ENCODE measurements around the gene HACD2. TPM values are rescaled to one million over a fixed set of nuclear protein-coding genes. Genes with fewer than 3 reads are reported as not detected.

The HACD2 gene
- total RNA-seq, 1 donor from 2014 or later = 13.9 TPM

DNA sequence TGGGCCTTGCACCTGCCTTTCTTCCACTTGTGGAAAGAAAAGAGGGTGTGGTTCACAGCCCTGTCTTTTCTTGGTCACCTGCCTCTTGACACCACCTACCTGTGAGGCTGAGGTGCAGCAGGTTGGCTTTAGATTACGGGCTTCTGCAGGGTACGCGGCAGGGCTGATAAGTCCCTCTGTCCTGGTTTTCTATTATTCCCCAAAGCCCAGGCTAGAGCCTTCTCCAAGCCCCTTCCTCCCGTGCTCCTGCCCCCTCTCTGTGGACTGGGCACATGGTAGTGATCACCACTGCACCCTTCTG, 44.8 kb upstream of the HACD2 start:
- Mint-ChIP-seq H3K27me3 (ENCODE audit: unreplicated experiment) (peaks cover 7% of the 10 kb centered on the region), H3K9me3 (ENCODE audit: unreplicated experiment) (no peaks in the 10 kb centered on the region), H3K4me1 (ENCODE audit: unreplicated experiment) (peaks cover 27% of the 10 kb centered on the region), H3K36me3 (ENCODE audit: low read depth, unreplicated experiment) (peaks cover 20% of the 10 kb centered on the region), H3K4me3 (ENCODE audit: unreplicated experiment) (no peak overlapping the region), H3K27ac (ENCODE audit: unreplicated experiment) (no peak overlapping the region)
- no peak for DNase-seq (ENCODE audit: low spot score)
- no peak for TF ChIP-seq CTCF (IDR thresholded peaks at IDR 0.05; ENCODE audit: unreplicated experiment)

DNA sequence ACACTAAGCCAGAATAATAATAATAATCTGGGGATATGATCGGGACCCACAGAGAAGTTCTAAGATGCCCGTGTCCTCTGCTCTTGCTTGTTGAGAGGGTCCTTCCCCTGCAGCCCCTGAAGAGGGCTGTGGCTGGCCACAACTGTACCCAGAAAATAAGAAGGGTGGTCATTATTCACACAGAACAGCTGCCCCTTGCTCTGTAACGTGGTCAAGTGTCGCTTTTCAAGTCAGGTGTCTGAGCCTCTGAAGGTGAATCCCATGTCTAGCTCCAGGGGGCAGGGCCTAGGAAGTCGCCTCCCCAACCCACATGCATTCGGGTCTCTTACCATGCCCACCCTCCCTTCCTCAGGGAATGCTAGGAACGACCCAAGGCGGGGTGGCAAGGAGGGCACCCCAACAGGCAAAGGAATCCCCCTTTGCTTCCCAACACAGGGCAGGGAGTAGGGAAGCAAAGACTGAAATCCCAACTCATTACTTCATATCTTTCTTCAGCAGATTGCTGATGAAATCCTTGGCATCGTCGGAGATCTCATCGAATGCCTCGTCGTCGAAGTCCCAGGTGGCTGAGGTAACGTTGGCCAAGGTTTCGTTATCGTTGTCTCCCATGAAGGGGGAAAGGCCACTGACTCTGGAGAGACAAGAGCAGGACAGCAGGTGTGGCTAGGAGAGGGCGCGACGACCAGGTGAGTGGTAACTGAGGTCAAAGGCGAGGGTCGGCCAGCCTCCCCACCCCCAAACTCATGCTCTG, 44.3 kb upstream of the HACD2 start:
- TF ChIP-seq CTCF (IDR thresholded peaks at IDR 0.05; ENCODE audit: unreplicated experiment) = no peak
- Mint-ChIP-seq H3K4me3 (ENCODE audit: unreplicated experiment) (no peak overlapping the region), H3K4me1 (ENCODE audit: unreplicated experiment) (peaks cover 27% of the 10 kb centered on the region), H3K36me3 (ENCODE audit: low read depth, unreplicated experiment) (peaks cover 22% of the 10 kb centered on the region), H3K27me3 (ENCODE audit: unreplicated experiment) (peaks cover 7% of the 10 kb centered on the region), H3K27ac (ENCODE audit: unreplicated experiment) (no peak overlapping the region), H3K9me3 (ENCODE audit: unreplicated experiment) (no peaks in the 10 kb centered on the region)
- DNase-seq (ENCODE audit: low spot score) = no peak

DNA sequence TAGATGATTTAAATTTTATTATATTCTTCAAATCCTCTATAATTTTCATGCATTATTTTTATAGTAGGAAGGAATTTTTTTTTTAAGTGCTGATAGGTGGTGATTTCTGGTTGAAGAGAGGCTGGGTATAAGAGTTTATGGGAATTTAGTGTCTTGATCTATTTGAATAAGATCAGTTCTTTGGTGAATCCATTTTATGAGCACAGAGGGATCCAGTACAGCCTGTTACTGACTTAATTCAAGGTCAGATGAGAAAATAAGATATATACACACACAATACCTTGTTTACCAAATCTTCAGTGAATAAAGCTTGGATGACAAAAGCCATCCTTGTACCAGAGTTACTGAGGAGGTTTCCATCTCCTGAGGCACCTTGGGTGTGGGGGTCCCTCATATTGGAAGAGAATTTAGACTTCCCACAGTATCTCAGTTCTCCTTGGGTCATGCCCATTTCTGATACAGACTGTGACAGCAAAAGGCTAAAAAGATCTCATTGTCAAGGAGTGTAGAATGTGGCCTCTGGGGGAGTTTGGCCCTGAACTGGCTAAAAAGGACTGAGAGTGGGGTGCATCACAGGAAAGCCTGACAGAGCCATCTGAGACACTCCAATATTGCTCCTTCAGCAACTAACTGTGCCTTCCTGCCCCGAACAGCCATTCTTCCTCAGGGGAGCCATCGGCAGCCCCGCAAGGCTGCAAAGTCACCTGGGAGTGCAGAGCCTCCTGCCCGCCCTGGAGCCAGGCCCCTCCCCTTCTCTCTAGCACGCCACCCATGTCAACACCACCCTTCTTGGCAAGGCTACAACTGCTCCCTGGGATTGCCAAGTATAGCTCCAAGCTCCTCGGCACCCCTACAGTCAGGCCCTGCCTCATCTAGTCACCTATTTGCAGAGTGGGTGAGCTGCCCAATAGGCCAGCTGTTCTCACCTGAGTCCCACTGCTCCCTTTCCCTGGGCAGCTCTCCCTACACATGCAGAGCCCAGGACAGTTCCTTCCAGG, 43.1 kb upstream of the HACD2 start:
- DNase-seq (ENCODE audit: low spot score) = no peak
- TF ChIP-seq CTCF (IDR thresholded peaks at IDR 0.05; ENCODE audit: unreplicated experiment) = no peak
- Mint-ChIP-seq H3K4me3 (ENCODE audit: unreplicated experiment) (no peak overlapping the region), H3K4me1 (ENCODE audit: unreplicated experiment) (peaks cover 18% of the 10 kb centered on the region), H3K9me3 (ENCODE audit: unreplicated experiment) (no peaks in the 10 kb centered on the region), H3K36me3 (ENCODE audit: low read depth, unreplicated experiment) (peaks cover 17% of the 10 kb centered on the region), H3K27me3 (ENCODE audit: unreplicated experiment) (peaks cover 5% of the 10 kb centered on the region), H3K27ac (ENCODE audit: unreplicated experiment) (no peak overlapping the region)

DNA sequence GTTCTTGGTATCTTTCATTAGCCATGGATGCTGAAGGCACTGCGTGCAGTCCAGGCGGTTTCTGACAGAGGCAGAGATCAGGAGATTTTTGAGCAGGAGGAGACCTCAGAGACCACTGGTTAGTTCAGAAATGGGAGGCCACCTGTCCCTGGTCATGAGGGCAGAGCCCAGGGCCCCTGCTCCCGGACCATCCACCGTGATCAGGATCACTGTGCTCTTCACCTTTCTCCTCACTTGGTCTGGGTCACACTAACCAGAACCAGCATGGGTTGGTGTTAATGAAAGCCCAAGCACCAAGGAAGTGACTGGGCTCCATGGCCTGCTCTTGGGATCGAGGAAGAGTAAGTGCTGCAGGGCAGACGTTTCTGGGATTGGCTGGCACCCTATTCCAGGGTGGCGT, 42.0 kb upstream of the HACD2 start:
- peaks cover 10% of the 10 kb centered on the region for H3K4me1 Mint-ChIP-seq (ENCODE audit: unreplicated experiment)

More for the DNA sequence above, 42.0 kb upstream of the HACD2 start:
- H3K36me3 Mint-ChIP-seq (ENCODE audit: low read depth, unreplicated experiment) = peaks cover 17% of the 10 kb centered on the region
- H3K4me3 Mint-ChIP-seq (ENCODE audit: unreplicated experiment) = no peak overlapping the region
- no peak overlapping the region for H3K27ac Mint-ChIP-seq (ENCODE audit: unreplicated experiment)
- H3K27me3 Mint-ChIP-seq (ENCODE audit: unreplicated experiment) = peaks cover 3% of the 10 kb centered on the region
- no peaks in the 10 kb centered on the region for H3K9me3 Mint-ChIP-seq (ENCODE audit: unreplicated experiment)
- no peak for TF ChIP-seq CTCF (IDR thresholded peaks at IDR 0.05; ENCODE audit: unreplicated experiment)
- DNase-seq (ENCODE audit: low spot score) = no peak

Measured in endothelial cell (in vitro differentiated cells).